ENCODE measurements around the gene ATXN7L1. TPM values are rescaled to one million over a fixed set of nuclear protein-coding genes. Genes with fewer than 3 reads are reported as not detected.

Gene ATXN7L1
- total RNA-seq, 4 donors from 2014 or later: 8.0 to 14.1 (median 10.6) TPM

DNA sequence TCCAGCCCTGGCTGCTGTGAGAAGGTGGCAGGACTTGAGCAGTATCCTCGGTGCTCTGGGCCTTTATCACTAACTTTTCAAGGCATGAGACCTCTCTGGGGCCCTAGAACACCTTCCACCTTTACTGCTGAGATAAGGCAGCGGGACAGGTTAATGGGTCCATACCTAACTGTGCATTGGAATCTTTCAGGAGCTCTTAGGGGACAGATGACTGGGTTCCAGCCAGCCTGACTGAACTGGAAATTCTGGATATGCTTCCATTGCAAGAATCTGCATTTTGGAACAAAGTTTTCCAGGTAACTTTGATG, 73.0 kb downstream of the ATXN7L1 start:
- DNase-seq: no peak
- no peaks in the 10 kb centered on the region for H3K36me3 ChIP-seq
- no CpG with 5 or more reads among the region's 2 CpGs for WGBS, 2 donors
- intact Hi-C loops (cut with DNase I): no loop called here
- TF ChIP-seq POLR2A (IDR thresholded peaks at IDR 0.05): no peak
- TF ChIP-seq, protein P1, sequence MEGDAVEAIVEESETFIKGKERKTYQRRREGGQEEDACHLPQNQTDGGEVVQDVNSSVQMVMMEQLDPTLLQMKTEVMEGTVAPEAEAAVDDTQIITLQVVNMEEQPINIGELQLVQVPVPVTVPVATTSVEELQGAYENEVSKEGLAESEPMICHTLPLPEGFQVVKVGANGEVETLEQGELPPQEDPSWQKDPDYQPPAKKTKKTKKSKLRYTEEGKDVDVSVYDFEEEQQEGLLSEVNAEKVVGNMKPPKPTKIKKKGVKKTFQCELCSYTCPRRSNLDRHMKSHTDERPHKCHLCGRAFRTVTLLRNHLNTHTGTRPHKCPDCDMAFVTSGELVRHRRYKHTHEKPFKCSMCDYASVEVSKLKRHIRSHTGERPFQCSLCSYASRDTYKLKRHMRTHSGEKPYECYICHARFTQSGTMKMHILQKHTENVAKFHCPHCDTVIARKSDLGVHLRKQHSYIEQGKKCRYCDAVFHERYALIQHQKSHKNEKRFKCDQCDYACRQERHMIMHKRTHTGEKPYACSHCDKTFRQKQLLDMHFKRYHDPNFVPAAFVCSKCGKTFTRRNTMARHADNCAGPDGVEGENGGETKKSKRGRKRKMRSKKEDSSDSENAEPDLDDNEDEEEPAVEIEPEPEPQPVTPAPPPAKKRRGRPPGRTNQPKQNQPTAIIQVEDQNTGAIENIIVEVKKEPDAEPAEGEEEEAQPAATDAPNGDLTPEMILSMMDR (IDR thresholded peaks at IDR 0.05): no peak
- H3K27me3 ChIP-seq: no peaks in the 10 kb centered on the region
- no peak overlapping the region for H3K27ac ChIP-seq
- H3K9me3 ChIP-seq: no peaks in the 10 kb centered on the region
- peaks cover 20 to 78% (median 34%) of the 10 kb centered on the region in 3 donors for H3K4me1 ChIP-seq
- H3K4me3 ChIP-seq: no peak overlapping the region

DNA sequence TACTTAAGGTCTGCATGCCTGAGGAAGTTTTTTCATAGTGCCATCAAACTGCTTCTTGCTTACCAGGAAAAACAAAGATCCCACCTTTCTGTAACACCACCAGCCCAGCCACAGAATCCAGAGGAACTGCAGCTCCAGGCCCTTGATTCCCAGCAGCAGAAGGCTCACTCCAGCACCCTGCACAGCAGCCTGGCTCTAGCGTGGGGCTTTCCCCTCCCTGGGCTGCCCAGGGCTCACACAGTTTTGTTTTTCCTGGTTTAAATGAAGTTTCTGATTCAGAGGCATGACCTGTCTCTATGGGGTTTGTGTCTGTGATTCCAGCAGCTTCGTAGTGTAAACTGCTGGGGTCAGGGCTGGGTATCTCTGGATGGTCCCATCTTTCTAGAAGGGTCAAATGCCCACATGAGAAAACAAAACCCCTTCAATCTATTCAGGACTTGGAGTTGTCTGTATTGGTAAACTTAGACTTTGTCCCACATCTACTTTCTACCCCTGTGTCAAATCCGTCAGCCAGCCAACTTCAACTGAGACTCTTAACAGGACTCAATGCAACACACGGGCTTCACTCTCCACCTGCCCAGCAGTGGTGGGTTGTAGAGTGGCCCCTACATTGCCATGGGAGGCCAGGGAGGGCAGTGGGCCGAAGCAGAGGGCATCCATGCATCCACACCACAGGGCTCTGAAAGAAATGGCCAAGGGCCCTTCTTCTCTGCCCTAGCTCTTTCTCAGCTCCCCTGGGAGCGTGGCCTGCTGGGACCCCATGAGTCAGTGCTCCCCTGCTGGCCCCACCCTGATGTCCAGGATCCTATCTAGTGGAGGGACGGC, 73.6 kb downstream of the ATXN7L1 start:
- Histone ChIP-seq H3K4me3 (no peak overlapping the region), H3K36me3 (no peaks in the 10 kb centered on the region), H3K4me1 (peaks cover 20 to 72% (median 33%) of the 10 kb centered on the region in 3 donors), H3K9me3 (no peaks in the 10 kb centered on the region), H3K27me3 (no peaks in the 10 kb centered on the region), H3K27ac (no peak overlapping the region)
- TF ChIP-seq, protein P1 (IDR thresholded peaks at IDR 0.05): no peak
- TF ChIP-seq POLR2A (IDR thresholded peaks at IDR 0.05): no peak
- DNase-seq: no peak
- intact Hi-C loops (cut with DNase I): no loop called here
- WGBS, 2 donors: 58 to 61% methylated on average over 3 to 4 of the region's 7 CpGs

DNA sequence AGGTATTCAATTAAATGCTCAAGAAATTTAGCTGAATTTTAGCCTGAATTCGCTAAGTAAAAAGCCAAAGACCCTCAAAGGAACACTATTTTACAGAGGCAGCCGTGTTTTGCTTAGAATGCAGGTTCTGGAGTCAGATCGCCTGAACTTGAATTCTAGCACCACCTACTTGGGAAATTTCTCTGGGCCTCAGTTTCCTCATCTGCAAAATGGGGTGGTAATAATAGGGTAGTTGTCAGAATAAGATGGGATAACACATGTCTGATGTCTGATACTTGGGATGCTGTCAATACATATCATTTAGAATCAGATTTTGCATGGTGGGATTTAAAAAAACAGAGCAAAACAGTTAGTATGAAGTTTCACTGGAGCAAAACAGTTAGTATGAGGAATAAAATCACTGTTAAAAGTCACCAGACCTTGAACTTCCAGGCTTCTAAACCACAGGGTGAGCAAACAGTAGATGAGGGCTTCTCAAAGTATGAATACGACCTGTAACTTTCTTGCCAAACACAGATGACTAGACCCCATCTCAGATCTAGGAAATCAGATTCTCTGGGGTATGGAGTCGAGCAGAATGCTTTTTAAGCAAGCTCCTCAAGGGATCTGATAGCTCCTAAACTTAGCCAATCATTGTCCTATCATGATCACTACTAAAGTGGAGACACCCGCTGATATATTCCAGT, 75.4 kb downstream of the ATXN7L1 start:
- WGBS, 2 donors: 80 to 86% methylated on average over 6 of the region's 6 CpGs
- H3K4me1 ChIP-seq: peaks cover 8 to 71% (median 23%) of the 10 kb centered on the region in 3 donors
- DNase-seq: no peak
- H3K4me3 ChIP-seq: no peak overlapping the region
- H3K36me3 ChIP-seq: no peaks in the 10 kb centered on the region
- H3K27me3 ChIP-seq: no peaks in the 10 kb centered on the region
- TF ChIP-seq, protein P1 (IDR thresholded peaks at IDR 0.05): no peak
- TF ChIP-seq POLR2A (IDR thresholded peaks at IDR 0.05): no peak
- no peaks in the 10 kb centered on the region for H3K9me3 ChIP-seq
- intact Hi-C loops (cut with DNase I): no loop called here
- H3K27ac ChIP-seq: no peak overlapping the region

DNA sequence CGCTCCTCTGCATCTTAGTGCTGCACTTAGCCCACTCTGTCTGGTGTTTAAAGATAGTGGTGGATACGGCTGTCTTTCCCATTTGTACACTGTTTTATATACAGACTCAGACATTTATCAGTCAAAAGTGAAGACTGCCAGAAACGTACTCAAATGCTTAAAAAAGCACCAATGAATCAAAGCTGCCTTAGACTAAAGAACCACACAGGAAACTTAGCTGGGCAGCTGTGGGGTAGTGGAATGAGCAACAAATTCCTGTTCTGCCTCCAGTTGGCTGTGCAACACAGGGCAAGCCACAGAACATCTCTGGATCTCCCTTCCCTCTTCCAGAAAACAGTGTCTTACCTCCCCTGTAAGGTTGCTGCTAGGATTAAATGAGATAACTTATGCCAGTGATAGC, 76.0 kb downstream of the ATXN7L1 start:
- peaks cover 2 to 71% (median 23%) of the 10 kb centered on the region in 3 donors for H3K4me1 ChIP-seq
- DNase-seq: no peak
- no peak overlapping the region for H3K4me3 ChIP-seq
- intact Hi-C loops (cut with DNase I): no loop called here
- peak overlapping the region in 1 of 4 donors; percentile 39 for H3K27ac ChIP-seq
- no peaks in the 10 kb centered on the region for H3K36me3 ChIP-seq
- TF ChIP-seq, protein P1 (IDR thresholded peaks at IDR 0.05): no peak
- no peak for TF ChIP-seq POLR2A (IDR thresholded peaks at IDR 0.05)
- no peaks in the 10 kb centered on the region for H3K27me3 ChIP-seq
- WGBS, 2 donors: 65 to 75% methylated on average over 3 of the region's 3 CpGs
- no peaks in the 10 kb centered on the region for H3K9me3 ChIP-seq

DNA sequence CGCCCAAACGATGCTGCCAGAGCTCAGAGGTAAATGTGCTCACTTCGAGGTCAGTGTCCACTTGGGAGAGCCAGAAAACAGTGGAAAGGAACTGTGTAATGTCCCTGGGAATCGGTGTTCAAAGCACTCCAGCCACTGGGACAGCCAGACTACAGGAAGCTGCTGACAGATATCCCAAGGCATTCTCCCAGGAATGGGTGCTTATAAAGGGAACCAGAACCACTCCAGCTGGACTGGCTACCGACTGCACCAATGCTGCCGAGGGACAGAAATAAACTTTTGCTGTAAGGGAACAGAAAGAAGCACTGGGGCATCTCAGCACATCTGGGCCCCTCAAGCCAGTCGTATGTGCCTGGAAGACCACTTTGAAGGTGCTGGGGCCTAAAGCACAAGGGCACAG, 76.7 kb downstream of the ATXN7L1 start:
- Histone ChIP-seq H3K9me3 (no peaks in the 10 kb centered on the region), H3K27ac (peak overlapping the region in 1 of 4 donors; percentile 39), H3K36me3 (no peaks in the 10 kb centered on the region), H3K4me1 (peaks cover 0 to 71% (median 25%) of the 10 kb centered on the region in 3 donors), H3K27me3 (no peaks in the 10 kb centered on the region), H3K4me3 (no peak overlapping the region)
- intact Hi-C loops (cut with DNase I): no loop called here
- no peak for TF ChIP-seq POLR2A (IDR thresholded peaks at IDR 0.05)
- TF ChIP-seq, protein P1 (IDR thresholded peaks at IDR 0.05): no peak
- no peak for DNase-seq
- 39 to 85% methylated on average over 4 to 7 of the region's 7 CpGs for WGBS, 2 donors

Measured in esophagus squamous epithelium (tissue), 5 donors.